GM12892 (cell line): ENCODE results near the gene SYNGR2.

Source experiments
- POLR2A ChIP-seq: IDR thresholded peaks from 2 replicates; pipeline ENCODE4 v1.6.1; 2011; ENCODE audit warnings: low read depth, low read length, control low read depth
- POLR2AphosphoS5 ChIP-seq: IDR thresholded peaks from 2 replicates; pipeline ENCODE4 v1.6.1; 2011; ENCODE audit warnings: low read depth, low read length, control low read depth
- TAF1 ChIP-seq: IDR thresholded peaks from 2 replicates; pipeline ENCODE4 v1.6.1; 2011; ENCODE audit warnings: low read depth, mild to moderate bottlenecking, control low read depth, low read length, borderline replicate concordance

DNA sequence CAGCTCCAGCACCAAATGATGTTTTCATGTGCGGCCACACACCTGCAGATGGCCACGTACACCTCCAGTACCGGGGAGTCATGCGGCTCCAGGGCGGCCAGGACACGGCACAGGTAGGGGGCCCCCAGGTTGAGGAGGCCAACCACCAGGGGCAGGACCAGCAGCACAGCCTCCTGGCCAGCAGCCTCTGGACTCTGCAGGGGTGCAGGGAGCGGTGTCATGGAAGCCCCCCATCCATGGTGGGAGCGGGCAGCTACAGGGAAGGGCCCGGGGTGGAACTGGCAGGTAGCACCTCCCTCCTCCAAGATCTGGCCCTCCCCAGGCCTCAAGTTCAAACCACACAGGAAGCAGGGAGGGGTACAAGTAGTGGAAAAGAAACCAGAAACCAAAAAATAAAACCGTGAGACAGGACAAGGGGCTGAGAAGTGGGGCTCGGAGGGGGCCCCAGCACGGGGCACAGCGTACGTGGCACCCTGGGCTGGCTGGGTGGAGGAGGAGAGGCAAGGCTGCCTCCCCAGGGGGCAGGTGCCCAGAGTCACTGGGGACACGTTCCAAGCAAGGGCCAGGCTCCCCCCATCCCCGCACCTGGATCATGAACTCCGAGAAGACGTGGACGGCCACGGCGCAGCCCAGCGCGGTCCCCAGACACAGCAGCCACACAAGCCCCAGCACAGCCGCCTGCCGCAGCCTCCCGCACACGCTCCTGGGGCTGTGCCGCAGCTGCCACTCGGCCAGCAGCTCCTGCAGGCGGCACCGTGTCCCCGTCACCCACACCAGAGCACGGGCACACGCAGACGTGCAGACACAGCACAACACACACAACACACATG is 47.2 kb upstream of the SYNGR2 start:
- TF ChIP-seq POLR2AphosphoS5 (0 out of 2 replicates have a peak, but pooled peaks have one; percentile 16), POLR2A (no peak), TAF1 (no peak)
